Astrocyte (in vitro differentiated cells and primary cell): ENCODE results near the gene TTC12. TPM values are rescaled to one million over a fixed set of nuclear protein-coding genes. Genes with fewer than 3 reads are reported as not detected.

Experiments
- DNase-seq: peaks from one replicate; pipeline ENCODE4 v3.0.0-alpha.2; 2010; ENCODE audit warnings: low read depth
- FAIRE-seq: peaks from 2 replicates; lab custom pipeline; 2011; peaks lifted over from hg19 to GRCh38; lab: Jason Lieb, UNC
- H2AFZ ChIP-seq: 2 replicates; pipeline ENCODE4 v1.6.0; 2012; ENCODE audit warnings: low read depth, low read length, inconsistent platforms
- H3K27ac ChIP-seq: 2 replicates; pipeline ENCODE4 v1.5.1; 2011; ENCODE audit warnings: low read depth, low read length, inconsistent platforms
- H3K27me3 ChIP-seq: 2 replicates; pipeline ENCODE4 v1.6.0; 2011; ENCODE audit warnings: low read length, inconsistent platforms; ENCODE audit not compliant: insufficient read depth
- H3K36me3 ChIP-seq: 2 replicates; pipeline ENCODE4 v1.5.1; 2011; ENCODE audit warnings: low read length, inconsistent platforms; ENCODE audit not compliant: insufficient read depth
- H3K4me1 ChIP-seq: 2 replicates; pipeline ENCODE4 v1.5.1; 2011; ENCODE audit warnings: low read length, inconsistent platforms; ENCODE audit not compliant: insufficient read depth
- H3K4me2 ChIP-seq: 2 replicates; pipeline ENCODE4 v1.6.0; 2012; ENCODE audit warnings: low read length, inconsistent platforms
- H3K4me3 ChIP-seq: 2 replicates; pipeline ENCODE4 v1.5.1; 2011; ENCODE audit warnings: low read depth, mild to moderate bottlenecking, low read length, inconsistent platforms; ENCODE audit not compliant: insufficient read depth
- H3K79me2 ChIP-seq: 2 replicates; pipeline ENCODE4 v1.6.0; 2012; ENCODE audit warnings: mild to moderate bottlenecking, low read length, inconsistent platforms; ENCODE audit not compliant: insufficient read depth
- H3K9ac ChIP-seq: 2 replicates; pipeline ENCODE4 v1.6.0; 2012; ENCODE audit warnings: mild to moderate bottlenecking, low read length, inconsistent platforms
- H3K9me3 ChIP-seq: 2 replicates; pipeline ENCODE4 v1.5.1; 2012; ENCODE audit warnings: low read depth, mild to moderate bottlenecking, low read length, inconsistent platforms; ENCODE audit not compliant: insufficient read depth
- H4K20me1 ChIP-seq: 2 replicates; pipeline ENCODE4 v1.6.0; 2012; ENCODE audit warnings: low read length, inconsistent platforms; ENCODE audit not compliant: insufficient read depth
- H3K27ac Mint-ChIP-seq: one replicate; pipeline ENCODE4 v1.8.0; 2021; ENCODE audit warnings: mild to moderate bottlenecking, mixed read lengths; ENCODE audit not compliant: unreplicated experiment
- H3K27me3 Mint-ChIP-seq: one replicate; pipeline ENCODE4 v1.8.0; 2021; ENCODE audit warnings: low read depth, mixed read lengths; ENCODE audit not compliant: unreplicated experiment
- H3K36me3 Mint-ChIP-seq: one replicate; pipeline ENCODE4 v1.8.0; 2021; ENCODE audit warnings: low read depth, mixed read lengths; ENCODE audit not compliant: unreplicated experiment
- H3K4me1 Mint-ChIP-seq: one replicate; pipeline ENCODE4 v1.8.0; 2021; ENCODE audit warnings: low read depth, mixed read lengths; ENCODE audit not compliant: unreplicated experiment
- H3K4me3 Mint-ChIP-seq: one replicate; pipeline ENCODE4 v1.8.0; 2021; ENCODE audit warnings: mild to moderate bottlenecking, moderate library complexity, mixed read lengths; ENCODE audit not compliant: unreplicated experiment
- H3K9me3 Mint-ChIP-seq: one replicate; pipeline ENCODE4 v1.8.0; 2021; ENCODE audit warnings: mild to moderate bottlenecking, mixed read lengths; ENCODE audit not compliant: unreplicated experiment
- CTCF ChIP-seq: IDR thresholded peaks from 2 replicates; pipeline ENCODE4 v1.5.1; 2011; ENCODE audit warnings: low read depth, mild to moderate bottlenecking, inconsistent platforms, low read length, moderate library complexity; ENCODE audit not compliant: insufficient read depth
- EZH2 ChIP-seq: IDR thresholded peaks from 2 replicates; pipeline ENCODE4 v1.6.1; 2012; ENCODE audit warnings: mild to moderate bottlenecking, low read length, inconsistent platforms; ENCODE audit not compliant: insufficient read depth
- total RNA-seq: library from RNA; stranded (reverse); gene quantifications from 2 replicates; pipeline ENCODE4 v1.2.1, GENCODE V29; 2021

Gene TTC12
- total RNA-seq, 1 donor from 2014 or later, result 9.4 TPM

GRCh38 chr11:113279591-113279990, 34.8 kb upstream of the TTC12 start:
- TF ChIP-seq CTCF, result no peak
- no peak for TF ChIP-seq EZH2
- H3K4me3 ChIP-seq, result no peak overlapping the region
- Mint-ChIP-seq H3K27me3 (peaks cover 2% of the 10 kb centered on the region), H3K4me1 (no peaks in the 10 kb centered on the region), H3K4me3 (no peak overlapping the region), H3K36me3 (no peaks in the 10 kb centered on the region), H3K27ac (no peak overlapping the region), H3K9me3 (no peaks in the 10 kb centered on the region)
- no peaks in the 10 kb centered on the region for H3K36me3 ChIP-seq
- DNase-seq (no peak), FAIRE-seq (no peak)
- no peaks in the 10 kb centered on the region for H4K20me1 ChIP-seq
- peaks cover 4% of the 10 kb centered on the region for H3K9me3 ChIP-seq
- H2AFZ ChIP-seq, result no peak overlapping the region
- no peak overlapping the region for H3K9ac ChIP-seq
- peaks cover 4% of the 10 kb centered on the region for H3K27me3 ChIP-seq
- no peak overlapping the region for H3K4me2 ChIP-seq
- H3K79me2 ChIP-seq, result no peaks in the 10 kb centered on the region
- no peak overlapping the region for H3K27ac ChIP-seq
- H3K4me1 ChIP-seq, result no peaks in the 10 kb centered on the region

GRCh38 chr11:113281052-113281725, 33.2 kb upstream of the TTC12 start:
- Histone ChIP-seq H3K36me3 (no peaks in the 10 kb centered on the region), H3K4me3 (no peak overlapping the region), H4K20me1 (no peaks in the 10 kb centered on the region), H3K27ac (no peak overlapping the region), H3K9ac (no peak overlapping the region), H3K79me2 (no peaks in the 10 kb centered on the region), H2AFZ (no peak overlapping the region), H3K27me3 (peaks cover 4% of the 10 kb centered on the region), H3K4me1 (no peaks in the 10 kb centered on the region), H3K9me3 (peaks cover 4% of the 10 kb centered on the region), H3K4me2 (no peak overlapping the region)
- Mint-ChIP-seq H3K36me3 (no peaks in the 10 kb centered on the region), H3K4me3 (no peak overlapping the region), H3K27ac (no peak overlapping the region), H3K4me1 (no peaks in the 10 kb centered on the region), H3K27me3 (peaks cover 2% of the 10 kb centered on the region), H3K9me3 (no peaks in the 10 kb centered on the region)
- FAIRE-seq (no peak), DNase-seq (no peak)
- no peak for TF ChIP-seq EZH2
- TF ChIP-seq CTCF, result no peak

GRCh38 chr11:113282898-113283437, 31.4 kb upstream of the TTC12 start:
- TF ChIP-seq EZH2 (no peak), CTCF (no peak)
- Histone ChIP-seq H4K20me1 (no peaks in the 10 kb centered on the region), H2AFZ (no peak overlapping the region), H3K9me3 (peaks cover 4% of the 10 kb centered on the region), H3K36me3 (no peaks in the 10 kb centered on the region), H3K27me3 (peaks cover 7% of the 10 kb centered on the region), H3K79me2 (no peaks in the 10 kb centered on the region), H3K4me2 (no peak overlapping the region), H3K27ac (no peak overlapping the region), H3K4me3 (no peak overlapping the region), H3K9ac (no peak overlapping the region), H3K4me1 (no peaks in the 10 kb centered on the region)
- no peak overlapping the region for H3K4me3 Mint-ChIP-seq
- peaks cover 13% of the 10 kb centered on the region for H3K4me1 Mint-ChIP-seq
- H3K27ac Mint-ChIP-seq, result no peak overlapping the region
- H3K27me3 Mint-ChIP-seq, result peaks cover 4% of the 10 kb centered on the region
- FAIRE-seq (no peak), DNase-seq (no peak)
- no peaks in the 10 kb centered on the region for H3K36me3 Mint-ChIP-seq
- no peaks in the 10 kb centered on the region for H3K9me3 Mint-ChIP-seq
